H1 (cell line): Measurements from ENCODE around the gene NOG. TPM values are rescaled to one million over a fixed set of nuclear protein-coding genes. Genes with fewer than 3 reads are reported as not detected.

Experiments
- CTCF ChIA-PET: fragments of 300-600 bp; sonication (Branson Sonifier 250); formaldehyde crosslinking; loops from one replicate; lab custom pipeline; 2021; ENCODE audit not compliant: partially characterized antibody; lab: Charles Lee
- POLR2A ChIA-PET: fragments of 300-600 bp; sonication (Branson Sonifier 250); formaldehyde crosslinking; loops from one replicate; lab custom pipeline; 2021; ENCODE audit warnings: inconsistent platforms; ENCODE audit not compliant: partially characterized antibody; lab: Charles Lee
- DNase-seq, 2 experiments: peaks; one replicate each; pipeline versions ENCODE4 v3.0.0 to v3.0.0-alpha.2; 2010 to 2022; ENCODE audit warnings: low spot score in 2 of 2, low read depth in 1 of 2, mixed read lengths in 1 of 2
- FAIRE-seq: peaks from 2 replicates; lab custom pipeline; 2011; peaks lifted over from hg19 to GRCh38; lab: Jason Lieb, UNC
- H2AFZ ChIP-seq: 2 replicates; pipeline ENCODE4 v1.8.1; 2012; ENCODE audit warnings: low read length, inconsistent platforms
- H2AK5ac ChIP-seq: 2 replicates; pipeline ENCODE4 v1.6.1; 2013; ENCODE audit warnings: low read depth, low read length
- H2BK120ac ChIP-seq: replicated peaks from 2 replicates; pipeline ENCODE3; 2013; ENCODE audit warnings: low read depth, low read length, inconsistent platforms
- H2BK12ac ChIP-seq: 2 replicates; pipeline ENCODE4 v1.6.1; 2013; ENCODE audit warnings: low read depth, low read length
- H2BK15ac ChIP-seq: 2 replicates; pipeline ENCODE4 v1.6.1; 2013; ENCODE audit warnings: low read length
- H2BK20ac ChIP-seq: 2 replicates; pipeline ENCODE4 v1.6.1; 2013; ENCODE audit warnings: low read length
- H2BK5ac ChIP-seq: 2 replicates; pipeline ENCODE4 v1.6.1; 2013; ENCODE audit warnings: low read depth, low read length
- H3K14ac ChIP-seq: 2 replicates; pipeline ENCODE4 v1.6.1; 2013; ENCODE audit warnings: inconsistent platforms; ENCODE audit not compliant: insufficient read length
- H3K18ac ChIP-seq: 2 replicates; pipeline ENCODE4 v1.6.1; 2013; ENCODE audit warnings: low read length; ENCODE audit errors: extremely low read depth
- H3K23ac ChIP-seq: 2 replicates; pipeline ENCODE4 v1.6.1; 2013; ENCODE audit warnings: inconsistent platforms; ENCODE audit not compliant: insufficient read length
- H3K23me2 ChIP-seq: 2 replicates; pipeline ENCODE4 v1.6.1; 2013; ENCODE audit warnings: low read depth, low read length
- H3K27ac ChIP-seq: 2 replicates; pipeline ENCODE4 v1.6.1; 2011; ENCODE audit warnings: low read depth, low read length, inconsistent platforms
- H3K27me3 ChIP-seq, 4 experiments: replicated peaks in 1 of 4; 1 replicate in 1 of 4; 2 replicates in 3 of 4; pipeline versions ENCODE4 v1.6.1 to v1.8.1; 2011 to 2013; ENCODE audit warnings: low read length in 3 of 4, mild to moderate bottlenecking in 3 of 4, inconsistent platforms in 2 of 4, mixed read lengths in 2 of 4, moderate library complexity in 1 of 4; ENCODE audit not compliant: control insufficient read depth in 3 of 4, insufficient read depth in 3 of 4; ENCODE audit errors: extremely low read depth in 1 of 4
- H3K36me3 ChIP-seq, 4 experiments: 2 replicates each; pipeline versions ENCODE4 v1.6.1 to v1.8.1; 2011 to 2013; ENCODE audit warnings: mild to moderate bottlenecking in 4 of 4, low read length in 3 of 4, moderate library complexity in 2 of 4, control low read depth in 1 of 4, inconsistent platforms in 1 of 4; ENCODE audit not compliant: insufficient read depth in 4 of 4, control insufficient read depth in 2 of 4
- H3K4ac ChIP-seq: replicated peaks from 2 replicates; pipeline ENCODE3; 2013; ENCODE audit warnings: low read length, low read depth, mixed read lengths, inconsistent platforms; ENCODE audit not compliant: insufficient read length
- H3K4me1 ChIP-seq, 4 experiments: replicated peaks in 1 of 4; 1 replicate in 1 of 4; 2 replicates in 3 of 4; pipeline versions ENCODE4 v1.6.1 to v1.8.1; 2011 to 2013; ENCODE audit warnings: low read length in 3 of 4, inconsistent platforms in 2 of 4, mixed read lengths in 1 of 4; ENCODE audit not compliant: insufficient read depth in 4 of 4, control insufficient read depth in 3 of 4
- H3K4me2 ChIP-seq, 2 experiments: 2 replicates each; pipeline versions ENCODE4 v1.6.1 to v1.8.1; 2011 to 2013; ENCODE audit warnings: low read depth in 2 of 2, low read length in 2 of 2, control low read depth in 1 of 2, inconsistent platforms in 1 of 2, mild to moderate bottlenecking in 1 of 2; ENCODE audit not compliant: insufficient read depth in 1 of 2
- H3K4me3 ChIP-seq, 4 experiments: fragments of 200-600, 300-600 bp in 1 of 4; sonication (generic), shearing (Covaris generic), sonication (Bioruptor Twin) in 1 of 4; 2 replicates each; pipeline versions ENCODE4 v1.5.1 to v1.8.1; 2011 to 2016; ENCODE audit warnings: low read length in 4 of 4, low read depth in 3 of 4, control low read depth in 2 of 4, inconsistent platforms in 2 of 4, mild to moderate bottlenecking in 2 of 4, mixed read lengths in 1 of 4, moderate library complexity in 1 of 4; ENCODE audit not compliant: insufficient read depth in 2 of 4; ENCODE audit errors: extremely low read depth in 1 of 4
- H3K56ac ChIP-seq: replicated peaks from 2 replicates; pipeline ENCODE3; 2013; ENCODE audit warnings: low read depth, mild to moderate bottlenecking, mixed read lengths, low read length, inconsistent platforms; ENCODE audit not compliant: insufficient read length
- H3K79me1 ChIP-seq: 2 replicates; pipeline ENCODE4 v1.6.1; 2013; ENCODE audit warnings: low read depth, low read length, control low read depth
- H3K79me2 ChIP-seq, 2 experiments: 2 replicates each; pipeline versions ENCODE4 v1.6.1 to v1.8.1; 2012 to 2013; ENCODE audit warnings: low read length in 2 of 2, mild to moderate bottlenecking in 2 of 2, inconsistent platforms in 1 of 2; ENCODE audit not compliant: insufficient read depth in 2 of 2, control insufficient read depth in 1 of 2
- H3K9ac ChIP-seq, 4 experiments: replicated peaks in 1 of 4; 1 replicate in 1 of 4; 2 replicates in 3 of 4; pipeline versions ENCODE4 v1.6.1 to v1.8.1; 2011 to 2013; ENCODE audit warnings: low read depth in 3 of 4, low read length in 3 of 4, control low read depth in 2 of 4, mild to moderate bottlenecking in 2 of 4, moderate library complexity in 2 of 4, inconsistent platforms in 1 of 4; ENCODE audit errors: extremely low read depth in 1 of 4
- H3K9me3 ChIP-seq, 2 experiments: 2 replicates each; pipeline versions ENCODE4 v1.6.1 to v1.8.1; 2012 to 2013; ENCODE audit warnings: mild to moderate bottlenecking in 2 of 2, moderate library complexity in 2 of 2, control low read depth in 1 of 2, inconsistent platforms in 1 of 2, low read depth in 1 of 2, low read length in 1 of 2, mixed read lengths in 1 of 2; ENCODE audit not compliant: insufficient read depth in 2 of 2
- H4K20me1 ChIP-seq, 2 experiments: replicated peaks in 1 of 2; 2 replicates each; pipeline versions ENCODE3 to v1.8.1; 2011 to 2013; ENCODE audit warnings: inconsistent platforms in 2 of 2, low read length in 2 of 2, mild to moderate bottlenecking in 1 of 2; ENCODE audit not compliant: insufficient read depth in 2 of 2, control insufficient read depth in 1 of 2
- H4K5ac ChIP-seq: 2 replicates; pipeline ENCODE4 v1.6.1; 2013; ENCODE audit warnings: low read length, low read depth, mixed read lengths, inconsistent platforms; ENCODE audit not compliant: insufficient read length
- H4K8ac ChIP-seq: 2 replicates; pipeline ENCODE4 v1.8.0; 2013; ENCODE audit warnings: mild to moderate bottlenecking, moderate library complexity, low read length, inconsistent platforms; ENCODE audit not compliant: insufficient read depth; ENCODE audit errors: extremely low read depth
- H4K91ac ChIP-seq: replicated peaks from 2 replicates; pipeline ENCODE3; 2013; ENCODE audit warnings: low read length, mixed read lengths, inconsistent platforms; ENCODE audit not compliant: insufficient read length
- ASH2L ChIP-seq: fragments of 200-600, 300-600 bp; sonication (generic); IDR thresholded peaks from one replicate; pipeline ENCODE4 v1.7.1; 2017; ENCODE audit warnings: low read length
- BCL11A ChIP-seq, 2 experiments: IDR thresholded peaks; one replicate each; pipeline ENCODE4 v1.6.1; 2011; ENCODE audit warnings: low read depth in 2 of 2, low read length in 2 of 2, mild to moderate bottlenecking in 2 of 2
- EGR1 ChIP-seq: IDR thresholded peaks from 2 replicates; pipeline ENCODE4 v1.6.1; 2011; ENCODE audit warnings: low read depth, low read length, borderline replicate concordance
- FOSL1 ChIP-seq: IDR thresholded peaks from 2 replicates; pipeline ENCODE4 v1.6.1; 2011; ENCODE audit warnings: mild to moderate bottlenecking, low read depth, low read length, moderate library complexity; ENCODE audit not compliant: insufficient read depth
- MAX ChIP-seq: IDR thresholded peaks from 2 replicates; pipeline ENCODE4 v1.6.1; 2012; ENCODE audit warnings: inconsistent platforms
- NANOG ChIP-seq: IDR thresholded peaks from 2 replicates; pipeline ENCODE4 v1.6.1; 2011; ENCODE audit warnings: low read length, low read depth, mild to moderate bottlenecking, inconsistent platforms; ENCODE audit not compliant: insufficient read depth, poor library complexity, severe bottlenecking
- POLR2A ChIP-seq, 2 experiments: IDR thresholded peaks; 1 replicate in 1 of 2; 2 replicates in 1 of 2; pipeline ENCODE4 v1.6.1; 2011; ENCODE audit warnings: low read depth in 2 of 2, low read length in 2 of 2, mild to moderate bottlenecking in 2 of 2; ENCODE audit errors: control extremely low read depth in 1 of 2
- POLR2AphosphoS5 ChIP-seq: IDR thresholded peaks from 2 replicates; pipeline ENCODE4 v1.6.1; 2011; ENCODE audit warnings: low read depth, low read length
- RXRA ChIP-seq: IDR thresholded peaks from 2 replicates; pipeline ENCODE4 v1.6.1; 2011; ENCODE audit warnings: low read depth, mild to moderate bottlenecking, low read length, moderate library complexity; ENCODE audit not compliant: insufficient read depth
- SIRT6 ChIP-seq: IDR thresholded peaks from one replicate; pipeline ENCODE4 v1.7.1; 2012; ENCODE audit warnings: low read length, inconsistent platforms
- SP4 ChIP-seq: IDR thresholded peaks from 2 replicates; pipeline ENCODE4 v1.6.1; 2012; ENCODE audit warnings: low read length, inconsistent platforms
- TAF7 ChIP-seq: optimal IDR thresholded peaks from 2 replicates; pipeline ENCODE3; 2011; ENCODE audit warnings: low read depth, mild to moderate bottlenecking, inconsistent platforms, low read length, moderate library complexity, borderline replicate concordance
- TBP ChIP-seq: IDR thresholded peaks from 2 replicates; pipeline ENCODE4 v1.6.1; 2011; ENCODE audit warnings: low read depth, low read length, improper control_type of control experiment
- TCF12 ChIP-seq: IDR thresholded peaks from 2 replicates; pipeline ENCODE4 v1.6.1; 2011; ENCODE audit warnings: low read depth, mild to moderate bottlenecking, low read length
- WGBS, 2 experiments: shearing (Covaris generic) in 1 of 2; methylation state at CpG; one replicate each; pipeline versions ENCODE4 v1.1.6 to v1.1.7; 2013 to 2015; ENCODE audit warnings: low lambda C conversion rate in 2 of 2, mixed read lengths in 2 of 2, inconsistent platforms in 1 of 2, low coverage in 1 of 2, missing lambda C conversion rate in 1 of 2; ENCODE audit not compliant: insufficient replicate concordance in 2 of 2, insufficient coverage in 1 of 2, insufficient read length in 1 of 2; ENCODE audit errors: extremely low coverage in 1 of 2, missing lambda C conversion rate in 1 of 2; 5-methylcytosine and 5-hydroxymethylcytosine counted together
- polyA plus RNA-seq, 7 experiments: library from polyadenylated mRNA; depleted of rRNA in 3 of 7; stranded (reverse) in 5 of 7; unstranded in 2 of 7; fragments of >200 nt in 5 of 7; fragments of 200-250 nt in 2 of 7; gene quantifications; 1 replicate in 5 of 7; 2 replicates in 1 of 7; 4 replicates in 1 of 7; pipeline versions ENCODE4 v1.2.1 to v1.2.3, GENCODE V29; 2011 to 2013; ENCODE audit warnings: missing spikeins in 2 of 7, mixed read lengths in 2 of 7
- total RNA-seq: library from RNA; stranded (reverse); fragmentation: NEBNext Ultra II Directional; extraction: Animal tissue kit (Norgen Biotek cat#: 25700); gene quantifications from 2 replicates; pipeline ENCODE4 v1.2.1, GENCODE V29; 2021

Gene NOG
- total and polyA plus RNA-seq, 2 of the 8 experiments (the other 6 are each of a cell fraction or from before 2014, with no cell fraction given) = 0.35 TPM

GRCh38 chr17:56608944-56609343 is 15.4 kb downstream of the NOG start:
- WGBS, 2 experiments = 91% methylated on average over 4 of the region's 4 CpGs; no CpG with 5 or more reads in 1 of the 2 experiments
- H2BK15ac ChIP-seq = no peak overlapping the region
- no peak overlapping the region for H4K5ac ChIP-seq
- H3K27ac ChIP-seq = no peak overlapping the region
- H2BK120ac ChIP-seq = no peak overlapping the region
- H3K36me3 ChIP-seq = no peaks in the 10 kb centered on the region
- no peak overlapping the region for H3K23ac ChIP-seq
- no peak overlapping the region for H2AFZ ChIP-seq
- no peak overlapping the region for H3K4ac ChIP-seq
- H3K79me2 ChIP-seq = no peaks in the 10 kb centered on the region
- no peak for TF ChIP-seq EGR1
- no peak for TF ChIP-seq TCF12
- no peak for TF ChIP-seq TBP
- no peak for TF ChIP-seq BCL11A (IDR thresholded peaks at IDR 0.05; ENCODE audit: low read depth in 2 of 2, low read length in 2 of 2)
- TF ChIP-seq MAX = no peak
- TF ChIP-seq SIRT6 = no peak
- TF ChIP-seq POLR2A (IDR thresholded peaks at IDR 0.05; ENCODE audit: control extremely low read depth in 1 of 2, low read depth in 2 of 2, low read length in 2 of 2) = no peak
- no peak for TF ChIP-seq RXRA
- TF ChIP-seq POLR2AphosphoS5 = no peak
- no peak for TF ChIP-seq ASH2L
- TF ChIP-seq TAF7 = no peak
- no peak for TF ChIP-seq SP4
- TF ChIP-seq NANOG = no peak
- TF ChIP-seq FOSL1 = no peak
- H3K27me3 ChIP-seq = no peaks in the 10 kb centered on the region
- no peak overlapping the region for H3K4me3 ChIP-seq
- no peak overlapping the region for H3K4me2 ChIP-seq
- no peak overlapping the region for H3K56ac ChIP-seq
- no peak overlapping the region for H3K18ac ChIP-seq
- H3K9me3 ChIP-seq = no peaks in the 10 kb centered on the region
- H4K20me1 ChIP-seq = no peaks in the 10 kb centered on the region
- POLR2A ChIA-PET = no interaction called here
- CTCF ChIA-PET = interaction anchor here (1.3 to 2.3 kb wide), 5 partner anchors 10 to 109 kb away, joined by 3 to 9 read pairs (median 5); no protein-coding TSS in a partner anchor
- no peak overlapping the region for H2AK5ac ChIP-seq
- no peaks in the 10 kb centered on the region for H3K79me1 ChIP-seq
- H3K23me2 ChIP-seq = no peaks in the 10 kb centered on the region
- H2BK12ac ChIP-seq = no peak overlapping the region
- no peak overlapping the region for H2BK20ac ChIP-seq
- H4K8ac ChIP-seq = no peak overlapping the region
- H3K4me1 ChIP-seq = no peaks in the 10 kb centered on the region
- no peak overlapping the region for H4K91ac ChIP-seq
- FAIRE-seq (no peak), DNase-seq (no peak)
- H3K14ac ChIP-seq = no peak overlapping the region
- no peak overlapping the region for H2BK5ac ChIP-seq
- no peak overlapping the region for H3K9ac ChIP-seq
